HG02970 (cell line): Measurements from ENCODE around the gene GREB1.

Experiments
- ATAC-seq: cut with Tn5 transposase; IDR thresholded peaks from one replicate; pipeline ENCODE4 v1.9.1; 2021; ENCODE audit warnings: mild to moderate bottlenecking, moderate library complexity, moderate number of reproducible peaks; ENCODE audit not compliant: unreplicated experiment, low FRiP score

The GREB1 gene

DNA sequence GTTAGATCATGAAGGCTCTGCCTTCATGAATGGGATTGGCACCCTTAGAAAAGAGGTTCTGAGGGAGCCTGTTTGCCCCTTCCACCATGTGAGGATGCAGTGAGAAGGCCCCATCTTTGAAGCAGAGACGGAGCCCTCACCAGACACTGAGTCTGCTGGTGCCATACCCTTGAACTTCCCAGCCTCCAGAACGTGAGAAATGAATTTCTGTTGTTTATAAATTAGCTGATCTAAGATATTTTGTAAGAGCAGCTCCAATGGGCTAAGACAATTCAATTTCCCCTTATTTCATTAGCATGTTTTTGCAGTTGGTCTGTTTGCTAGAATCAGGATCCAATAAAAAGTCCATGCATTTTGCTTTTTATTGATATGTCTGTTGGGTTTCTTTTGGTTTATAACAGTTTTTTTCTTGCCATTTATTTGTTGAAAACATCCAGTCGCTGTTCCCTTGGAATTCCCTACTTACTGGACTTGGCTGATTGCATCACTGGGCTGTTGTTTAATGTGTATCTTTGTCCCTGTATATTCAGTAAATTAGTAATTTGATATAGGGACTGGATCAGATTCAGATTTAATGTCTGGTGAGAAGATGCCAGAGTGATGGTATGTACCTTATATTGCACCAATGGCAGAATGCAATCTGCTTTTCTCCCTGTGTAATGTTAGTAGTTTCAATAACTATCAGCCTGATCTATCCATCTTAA lies 24.0 kb upstream of the GREB1 start:
- ATAC-seq, result no peak

DNA sequence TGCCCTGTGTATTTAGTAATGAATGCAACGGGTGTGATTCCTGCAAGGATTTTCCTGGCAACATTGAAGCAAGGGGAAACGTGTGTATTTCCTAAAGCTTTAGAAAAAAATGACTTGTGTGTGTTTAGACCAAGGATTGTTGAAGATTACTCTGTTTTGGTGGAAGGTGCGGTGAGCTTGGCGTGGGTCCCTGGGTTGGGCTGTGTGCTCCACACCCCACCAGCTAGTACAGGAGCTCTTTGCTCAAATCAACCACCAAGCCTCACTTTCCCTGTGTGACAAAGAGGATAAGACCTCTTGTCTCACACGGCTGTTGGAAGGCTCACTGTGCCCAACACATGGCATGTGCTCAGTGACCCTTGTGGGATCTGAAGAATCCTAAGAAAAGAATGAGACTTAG lies 21.4 kb upstream of the GREB1 start:
- ATAC-seq, result no peak

DNA sequence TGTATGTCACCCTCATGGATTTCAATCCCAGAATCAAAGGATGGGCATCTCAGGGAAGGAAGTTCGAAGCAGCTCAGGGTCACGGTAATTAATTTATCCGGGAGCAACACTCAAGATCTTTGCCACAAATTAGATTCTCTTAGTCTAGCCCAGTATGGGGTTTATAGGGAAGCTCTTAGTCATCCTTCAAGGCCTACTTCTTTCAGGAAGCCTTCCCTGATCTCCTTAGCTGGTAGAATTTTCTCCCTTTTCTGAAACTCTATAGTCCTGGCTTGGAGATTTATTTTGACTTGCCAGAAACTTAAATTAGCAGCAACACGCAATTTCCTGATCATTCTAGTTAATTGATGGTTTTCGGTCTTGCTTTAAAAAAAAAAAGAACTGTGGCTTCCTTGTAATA lies 20.5 kb upstream of the GREB1 start:
- no peak for ATAC-seq

DNA sequence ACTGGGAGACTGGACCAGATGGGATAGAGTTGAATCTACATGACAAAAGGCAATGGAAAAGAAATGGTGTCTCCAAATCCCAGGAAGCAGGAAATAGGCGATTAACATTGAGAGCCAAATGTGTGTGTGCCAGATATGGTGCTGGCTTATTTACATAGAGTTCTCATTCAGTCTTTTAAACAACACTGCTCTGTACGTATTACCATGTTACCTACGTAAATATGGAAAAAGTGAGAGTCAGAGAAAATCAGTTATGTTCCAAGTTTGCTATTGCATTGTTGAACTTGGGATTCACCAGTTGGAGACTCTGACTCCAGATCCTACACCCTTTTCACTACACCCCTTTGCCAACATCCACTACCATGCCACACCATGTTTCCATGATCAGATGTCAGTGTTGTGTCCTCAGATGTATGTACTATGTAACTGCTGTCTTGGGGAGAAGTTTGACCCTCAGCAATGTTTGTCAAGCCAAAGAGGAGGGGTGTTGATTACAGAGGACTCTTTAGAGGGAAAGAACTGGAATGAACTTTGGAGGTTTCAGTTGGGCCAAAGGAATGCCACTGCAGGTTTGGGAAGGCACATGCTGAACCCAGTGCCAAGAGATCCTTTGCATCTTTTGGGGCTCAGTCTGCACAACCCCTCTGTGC lies 19.6 kb upstream of the GREB1 start:
- no peak for ATAC-seq

DNA sequence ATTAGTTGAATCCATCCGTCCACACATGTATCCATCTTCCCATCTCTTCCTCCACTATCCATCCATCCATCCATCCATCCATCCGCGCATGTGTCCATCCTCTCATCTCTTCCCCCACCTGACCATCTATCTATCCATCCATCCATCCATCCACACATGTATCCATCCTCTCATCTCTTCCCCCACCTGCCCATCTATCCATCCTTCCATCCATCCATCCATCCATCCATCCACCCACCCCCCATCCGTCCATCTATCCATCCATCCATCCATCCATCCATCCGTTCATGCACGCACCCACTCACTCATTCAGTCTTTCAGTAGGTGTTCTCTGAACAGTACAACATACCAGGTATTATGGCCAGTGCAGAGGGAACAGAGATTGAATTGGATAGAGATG lies 18.9 kb upstream of the GREB1 start:
- no peak for ATAC-seq

DNA sequence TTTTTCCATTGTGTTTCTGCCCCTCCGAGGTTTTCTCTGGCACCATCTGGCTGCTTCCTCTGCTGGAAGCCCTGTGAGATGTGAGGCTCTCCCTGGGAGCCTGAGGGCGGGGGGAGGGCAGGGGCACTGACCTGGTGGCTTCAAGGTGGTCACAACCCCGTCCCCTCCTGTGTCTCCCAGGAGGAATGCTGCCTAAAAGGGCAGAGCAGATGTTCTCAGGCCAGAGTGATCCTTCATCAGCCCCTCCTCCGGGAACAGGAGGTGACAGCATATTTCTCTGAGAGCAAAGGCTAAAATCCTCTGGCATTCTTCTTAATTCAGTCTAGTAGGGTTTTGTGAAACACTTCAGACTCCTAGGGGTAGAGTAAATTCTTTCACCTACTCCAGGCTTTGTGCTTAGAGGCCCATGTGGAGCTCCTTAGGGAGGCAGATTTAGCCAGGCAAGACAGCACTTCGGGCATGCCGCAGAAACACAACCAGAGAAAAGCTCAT lies 18.3 kb upstream of the GREB1 start:
- ATAC-seq, result no peak

DNA sequence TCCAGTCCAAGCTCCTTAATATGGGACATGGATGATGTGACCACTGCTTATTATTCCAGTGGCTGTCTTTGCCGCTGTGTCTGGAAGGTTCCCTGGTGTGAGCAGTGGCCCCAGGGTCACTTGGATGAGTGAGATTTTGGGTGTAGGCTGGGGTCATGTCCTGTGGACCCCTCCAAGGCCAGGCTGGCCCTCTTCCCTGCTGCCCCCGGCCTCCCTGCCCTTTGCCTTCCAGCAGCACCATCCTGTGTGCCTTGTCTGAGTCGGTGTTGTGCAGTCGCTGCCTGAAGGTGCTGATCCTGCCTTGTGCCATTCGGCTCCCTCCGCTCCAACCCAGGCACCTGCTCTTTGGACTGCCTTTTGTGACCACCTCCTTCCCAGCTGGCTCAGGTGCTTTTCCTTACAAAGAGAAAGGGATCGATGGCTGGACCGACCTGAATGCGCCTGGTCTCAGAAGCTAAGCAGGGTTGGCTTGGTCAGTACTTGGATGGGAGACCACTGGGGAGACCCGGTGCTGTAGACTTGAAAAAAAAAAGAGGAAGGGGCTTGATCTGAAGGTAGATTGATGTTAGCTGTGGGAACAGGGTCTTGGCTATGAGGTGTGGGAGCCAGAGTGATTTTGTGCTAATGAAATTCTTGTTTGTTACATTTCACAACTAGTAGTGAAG lies 16.7 kb upstream of the GREB1 start:
- ATAC-seq, result no peak

DNA sequence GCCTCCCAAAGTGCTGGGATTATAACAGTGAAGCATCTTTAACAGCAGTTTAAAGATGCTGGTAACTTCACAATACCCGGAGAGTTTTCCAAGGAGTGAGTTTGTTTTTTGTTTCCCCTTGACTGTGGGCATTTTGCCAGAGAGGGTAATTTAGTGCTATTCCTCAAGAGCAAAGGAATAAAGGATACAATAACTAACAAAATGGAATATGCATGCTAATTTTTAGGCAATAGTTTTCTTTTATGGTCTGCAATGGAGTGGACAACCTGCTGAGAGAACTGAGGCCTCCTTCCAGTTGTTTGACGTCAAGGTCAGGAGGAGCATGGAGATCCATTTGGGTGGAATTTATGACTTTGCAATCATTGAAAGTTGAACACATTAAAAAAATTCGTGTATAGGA lies 15.9 kb upstream of the GREB1 start:
- ATAC-seq, result no peak

DNA sequence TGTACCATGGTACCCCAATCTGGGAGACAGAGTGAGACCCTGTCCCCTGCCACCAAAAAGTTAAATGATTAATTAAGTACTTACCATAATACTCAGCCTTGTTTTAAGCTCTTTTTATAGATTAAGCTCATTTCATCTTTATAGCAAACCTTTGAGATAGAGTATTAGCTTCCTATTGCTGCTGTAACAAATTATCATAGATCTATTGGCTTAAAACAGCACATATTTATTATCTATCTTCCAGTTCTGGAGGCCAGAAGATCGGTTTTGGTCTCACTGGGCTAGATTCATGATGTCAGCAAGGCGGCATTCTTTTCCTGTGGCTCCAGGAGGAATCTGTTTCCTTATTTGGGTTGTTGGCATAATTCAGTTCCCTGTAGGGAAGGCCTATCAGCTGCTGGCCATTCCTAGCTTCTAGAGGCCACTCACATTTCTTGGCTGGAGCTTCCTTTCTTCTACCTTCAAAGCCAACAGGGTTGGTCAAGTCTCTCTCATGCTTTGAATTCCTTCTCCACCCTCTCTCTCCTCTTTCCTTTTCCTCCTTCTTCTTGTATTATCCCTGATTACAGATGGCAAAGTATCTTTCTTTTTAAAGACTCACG lies 13.7 kb upstream of the GREB1 start:
- no peak for ATAC-seq

DNA sequence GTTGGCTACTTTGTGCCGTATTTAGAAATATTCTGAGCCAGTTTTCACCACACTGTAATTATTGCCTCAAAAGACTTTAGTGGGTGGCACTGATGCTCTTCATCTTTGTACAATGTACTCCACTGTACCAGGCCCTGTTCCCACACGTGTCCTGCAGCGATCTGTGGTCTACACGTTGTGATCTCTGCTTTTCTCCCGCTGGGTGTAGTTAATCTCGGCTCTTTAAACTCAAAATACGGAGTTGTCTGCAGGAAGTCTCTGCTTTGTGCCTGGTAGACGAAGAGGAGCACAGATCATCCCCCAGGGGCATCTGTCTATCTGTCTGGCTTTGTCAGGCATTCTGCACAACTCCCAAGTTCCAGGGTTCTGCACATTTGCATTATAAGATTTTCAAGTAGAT lies 12.1 kb upstream of the GREB1 start:
- ATAC-seq, result no peak

DNA sequence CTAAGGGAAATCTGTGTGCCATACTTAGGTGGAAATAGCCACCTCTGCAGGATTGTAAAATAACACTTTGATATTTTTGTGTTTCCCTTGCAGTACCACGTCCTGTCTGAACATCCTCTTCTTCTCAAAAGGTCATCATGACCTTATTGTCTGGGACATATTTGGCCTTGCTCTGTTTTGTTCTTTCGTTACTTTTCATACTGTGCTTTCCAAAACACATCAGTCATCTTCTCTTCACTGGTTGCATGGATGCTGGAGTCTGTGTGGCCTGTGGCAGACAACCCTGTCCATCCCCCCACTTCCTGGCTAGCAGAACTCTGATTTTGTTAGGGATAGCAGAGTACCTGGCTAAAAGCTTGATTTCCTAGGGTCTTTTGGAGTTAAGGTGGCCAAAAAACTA lies 9.4 kb upstream of the GREB1 start:
- ATAC-seq, result no peak

DNA sequence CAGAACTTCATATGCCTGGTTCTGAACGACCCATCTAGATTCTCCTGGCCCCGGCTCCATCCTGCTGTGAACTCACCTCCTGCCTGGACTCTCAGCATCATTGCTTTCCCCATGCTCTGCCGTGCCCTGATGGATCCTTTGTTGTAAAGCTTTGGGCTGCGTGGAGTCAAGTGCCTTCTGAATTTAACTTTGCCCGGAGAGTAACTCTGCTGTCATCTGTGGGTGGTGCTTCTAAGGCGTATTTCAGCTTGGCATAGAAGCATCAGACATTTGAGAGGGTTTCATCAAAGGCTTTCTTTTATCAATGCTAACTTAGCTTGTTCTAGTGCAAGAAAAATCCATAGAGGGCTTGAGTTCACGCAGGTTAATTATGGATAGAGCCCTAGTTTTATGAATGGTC lies 8.1 kb upstream of the GREB1 start:
- ATAC-seq, result no peak

DNA sequence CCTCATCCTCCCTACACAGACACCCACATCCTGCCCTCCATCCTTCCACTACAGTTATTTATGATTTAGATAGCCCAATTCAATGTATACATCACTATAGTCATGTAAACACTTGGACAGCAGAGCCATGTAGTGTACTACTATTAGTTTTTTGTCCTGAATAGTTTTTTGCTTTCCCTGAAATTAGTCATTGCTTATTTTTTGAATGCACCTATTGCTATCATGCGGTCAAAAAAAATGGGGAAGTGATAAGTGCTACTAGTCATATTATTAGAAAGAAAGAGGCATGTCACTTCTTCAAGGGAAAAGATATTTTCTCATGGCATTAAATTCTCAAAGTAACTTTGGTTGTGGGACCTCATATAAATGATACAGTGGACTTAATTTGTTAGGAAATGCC lies 6.8 kb upstream of the GREB1 start:
- ATAC-seq, result no peak

DNA sequence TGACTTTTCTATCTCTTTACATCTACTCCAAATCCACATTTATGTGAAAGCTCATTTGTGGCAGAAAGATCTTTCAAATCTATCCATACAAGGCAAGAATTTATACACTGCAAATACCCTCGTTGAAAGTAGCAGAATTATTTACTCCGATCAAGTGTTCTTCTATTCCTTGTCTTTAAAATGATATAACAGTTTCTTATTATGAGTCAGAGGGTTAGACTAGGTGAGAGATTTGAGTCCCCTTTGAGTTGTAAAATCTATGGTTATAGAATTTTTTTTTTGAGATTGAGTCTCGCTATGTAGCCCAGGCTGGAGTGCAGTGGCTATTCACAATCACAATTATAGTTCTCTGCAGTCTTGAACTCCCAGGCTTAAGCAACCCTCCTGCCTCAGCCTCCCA lies 5.6 kb upstream of the GREB1 start:
- no peak for ATAC-seq

DNA sequence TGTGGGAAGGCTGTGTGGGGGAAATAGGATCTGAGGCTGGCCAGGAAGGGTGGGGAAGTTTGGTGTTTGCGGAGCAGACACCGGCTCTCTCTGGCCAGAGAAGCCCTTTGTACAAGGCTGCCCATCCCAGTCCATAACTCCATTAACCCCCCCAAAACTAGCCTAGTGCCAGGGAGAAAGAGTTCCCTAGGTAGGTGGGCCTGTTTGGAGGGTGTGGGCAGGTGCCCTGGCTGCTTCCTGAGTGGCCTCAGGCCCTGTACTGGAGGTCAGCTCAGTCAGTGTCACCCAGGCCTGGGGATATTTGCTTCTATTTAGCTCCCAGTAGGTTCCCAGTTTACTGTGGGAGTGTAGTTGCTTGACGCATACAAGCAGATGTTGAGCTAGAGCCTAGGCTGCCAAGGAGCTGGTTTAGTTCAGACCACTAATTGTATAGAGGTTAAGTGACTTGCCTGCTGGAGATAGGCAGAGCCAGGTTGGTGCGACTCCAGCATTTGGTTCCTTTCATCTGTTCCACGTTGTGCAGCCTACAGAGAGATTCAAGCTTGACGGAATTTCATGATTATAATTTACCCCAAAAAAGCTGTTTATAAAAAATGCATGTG lies 2.9 kb upstream of the GREB1 start:
- ATAC-seq, result no peak

DNA sequence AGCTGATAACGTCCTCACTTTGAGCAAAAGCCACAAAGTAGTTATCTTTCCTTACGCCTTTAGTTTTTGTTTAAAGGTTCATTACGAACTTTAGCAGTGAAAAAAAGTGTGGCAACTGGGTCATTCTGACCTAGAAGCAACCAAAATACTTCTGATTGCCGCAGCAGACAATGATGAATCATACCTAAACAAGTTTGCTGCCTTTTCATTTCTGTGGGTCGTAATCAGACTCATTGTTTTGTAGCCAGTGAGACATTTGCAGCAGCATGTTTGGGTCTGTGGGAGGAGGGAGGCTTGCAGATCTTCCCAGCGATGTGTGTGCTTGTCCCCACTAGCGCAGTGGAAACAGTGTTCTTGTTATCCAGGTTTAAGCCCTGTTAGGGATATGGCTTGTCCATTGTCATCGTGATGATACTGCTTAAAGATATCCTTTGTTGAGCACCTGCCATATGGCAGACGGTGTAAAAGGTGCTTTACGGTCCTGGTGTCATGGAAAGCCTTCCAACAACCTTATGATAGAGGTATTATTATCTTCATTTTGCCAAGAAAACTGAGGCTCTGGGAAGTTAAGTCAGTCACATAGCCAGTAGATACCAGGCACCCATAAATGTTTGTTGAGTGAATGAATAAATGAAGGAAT lies 1.3 kb upstream of the GREB1 start:
- ATAC-seq, result no peak

DNA sequence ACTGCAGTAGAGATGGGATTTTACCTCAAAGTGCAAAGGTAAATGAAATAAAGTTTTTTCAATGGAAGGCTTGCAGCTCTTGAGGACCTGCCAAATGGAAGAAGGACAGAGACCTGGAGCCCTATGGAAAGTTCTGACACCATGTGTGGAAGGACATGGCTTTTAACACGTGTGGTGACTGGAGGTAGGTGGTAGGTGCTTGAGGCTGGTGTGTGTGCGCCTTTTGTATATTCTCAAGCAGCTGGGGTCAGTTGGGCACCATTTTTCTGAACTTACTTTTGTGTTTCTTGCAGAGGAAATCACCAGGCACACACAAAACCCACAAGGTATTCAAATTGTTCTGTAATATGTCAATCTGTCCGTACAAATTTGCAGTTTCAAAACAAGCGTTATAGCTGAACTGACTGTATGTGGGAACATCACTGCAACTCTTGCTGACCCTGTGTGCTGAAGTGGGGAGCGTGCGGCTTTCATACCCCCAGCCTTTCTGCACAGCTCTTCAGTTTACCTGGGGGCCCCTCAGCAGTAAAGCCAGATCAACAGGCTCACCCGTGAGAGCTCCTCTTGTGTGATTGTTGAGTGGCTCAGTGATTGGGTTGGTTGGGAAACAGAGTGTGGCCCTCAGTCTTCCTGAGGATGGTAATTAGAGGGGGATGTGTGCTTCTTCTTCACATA lies 363 bp downstream of the GREB1 start:
- ATAC-seq, result no peak

DNA sequence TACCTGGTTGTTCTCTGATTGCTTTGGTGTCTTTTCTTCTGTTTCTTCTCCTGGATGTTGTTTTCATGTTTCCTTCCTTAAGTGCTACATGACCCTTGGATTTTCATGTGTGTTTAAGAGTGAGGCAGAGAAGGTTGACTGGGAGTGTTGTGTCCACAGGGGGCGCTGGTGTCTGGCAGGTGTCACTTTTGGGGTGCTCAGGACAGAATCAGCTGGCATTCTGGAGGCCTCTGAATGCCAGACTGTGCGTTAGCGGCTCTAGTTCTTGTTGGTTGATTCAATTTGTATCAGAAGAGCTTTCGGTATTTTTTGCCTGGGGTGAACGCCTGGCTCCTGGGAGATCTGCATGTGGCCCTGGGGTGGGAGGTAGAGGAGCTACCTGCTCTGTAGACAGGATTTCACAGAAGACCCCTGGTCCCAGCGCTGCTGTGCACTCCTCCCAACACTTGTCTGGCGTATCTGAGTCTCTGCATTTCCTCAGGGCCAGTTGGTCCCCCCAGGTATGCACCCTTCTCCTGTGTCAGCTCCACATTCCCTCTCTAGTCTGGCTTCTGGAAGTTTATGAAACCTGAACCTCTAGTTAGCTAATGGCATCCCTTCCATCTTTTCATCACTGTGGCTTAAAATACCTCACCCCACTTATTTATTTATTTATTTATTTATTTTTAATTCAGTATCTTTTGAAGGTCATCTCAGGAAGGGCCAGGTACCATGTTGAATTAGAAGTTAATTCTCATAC lies 1.1 kb downstream of the GREB1 start:
- ATAC-seq, result no peak

DNA sequence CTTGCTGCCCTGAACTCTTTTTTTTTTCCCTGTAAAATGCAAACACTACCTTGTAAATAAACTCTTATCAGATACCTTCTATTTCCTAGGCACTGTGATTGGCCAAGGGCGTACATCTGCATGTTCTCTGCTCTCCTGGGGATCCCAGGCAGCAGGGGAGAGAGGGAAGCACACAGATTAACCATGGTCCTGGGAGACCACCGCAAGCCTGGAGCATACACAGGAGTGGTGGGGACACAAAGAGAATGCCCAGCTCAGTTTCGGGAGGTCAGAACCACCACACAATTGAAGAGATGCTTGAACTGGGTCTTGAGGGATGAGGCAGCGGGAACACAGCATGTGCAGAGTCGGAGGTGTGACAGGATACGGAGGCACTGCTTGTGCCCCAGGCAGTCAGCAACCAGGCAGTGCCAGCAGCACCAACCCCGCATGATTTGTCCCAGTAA lies 2.1 kb downstream of the GREB1 start:
- no peak for ATAC-seq
